ENCODE measurements around the gene FRMD4A.
A peak's percentile ranks its signal among the peaks of the same experiment; 100 is the strongest.

The FRMD4A gene

DNA sequence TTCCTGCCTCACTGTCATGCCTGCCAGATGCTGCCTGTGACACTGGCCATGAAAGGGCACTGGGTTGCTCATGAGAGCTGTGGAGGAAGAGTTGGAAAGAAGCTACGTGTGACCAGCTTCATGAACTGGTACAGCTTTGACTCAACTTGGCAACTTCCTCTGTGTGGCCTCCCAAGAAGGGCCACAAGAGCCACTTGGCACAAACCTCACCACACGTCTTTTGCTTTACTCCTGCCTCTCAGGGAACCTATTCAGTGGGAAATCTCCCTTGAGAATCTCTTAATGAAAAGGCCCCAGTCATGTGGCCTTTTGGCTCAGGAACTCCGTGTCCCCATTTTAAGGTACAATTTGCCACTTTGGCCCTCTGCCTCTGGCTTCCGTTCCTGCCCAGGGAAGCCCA, 54.5 kb downstream of the FRMD4A start:
- H4K8ac ChIP-seq (ENCODE audit: low read depth, low read length) = no peak overlapping the region
- H3K9ac ChIP-seq (ENCODE audit: low read depth, low read length, poor library complexity) = no peak overlapping the region
- no peak overlapping the region for H2BK120ac ChIP-seq (ENCODE audit: low read depth, low read length)
- no peak overlapping the region for H3K4ac ChIP-seq (ENCODE audit: low read length)
- H3K27me3 ChIP-seq (ENCODE audit: control insufficient read depth in 3 of 3, insufficient read depth in 3 of 3, low read depth in 1 of 3, low read length in 3 of 3) = peaks cover 0 to 4% (median 0%) of the 10 kb centered on the region in 3 experiments
- H3K9me3 ChIP-seq (replicated peaks in 1 of 2; ENCODE audit: control insufficient read depth in 2 of 2, insufficient read depth in 1 of 2, low read depth in 1 of 2, low read length in 2 of 2) = no peaks in the 10 kb centered on the region
- no peak overlapping the region for H3K18ac ChIP-seq (ENCODE audit: low read length)
- no peak overlapping the region for H4K91ac ChIP-seq (ENCODE audit: low read depth, low read length, poor library complexity)
- DNase-seq (ENCODE audit: low spot score) = no peak
- no peak overlapping the region for H3K4me2 ChIP-seq (ENCODE audit: insufficient read depth, low read length, poor library complexity, severe bottlenecking)
- H2AK5ac ChIP-seq (ENCODE audit: low read depth, low read length) = no peak overlapping the region
- H3K27ac ChIP-seq (replicated peaks; ENCODE audit: low read length) = no peak overlapping the region
- H3K36me3 ChIP-seq (replicated peaks in 1 of 2; ENCODE audit: control insufficient read depth in 2 of 2, insufficient read depth in 2 of 2, low read length in 2 of 2) = no peaks in the 10 kb centered on the region
- H3K4me3 ChIP-seq (ENCODE audit: low read length in 2 of 2) = no peak overlapping the region
- no peak overlapping the region for H2BK12ac ChIP-seq (ENCODE audit: low read length)
- no peak overlapping the region for H3K23ac ChIP-seq (ENCODE audit: low read depth, low read length, poor library complexity)
- H2BK5ac ChIP-seq (ENCODE audit: low read length) = no peak overlapping the region
- H3K79me1 ChIP-seq (ENCODE audit: low read depth, low read length) = no peaks in the 10 kb centered on the region
- H3K14ac ChIP-seq (ENCODE audit: low read length) = no peak overlapping the region
- H2AFZ ChIP-seq (ENCODE audit: low read length) = no peak overlapping the region
- no peak overlapping the region for H2BK15ac ChIP-seq (ENCODE audit: low read length)
- no peaks in the 10 kb centered on the region for H3K4me1 ChIP-seq (ENCODE audit: control insufficient read depth in 2 of 2, insufficient read depth in 1 of 2, low read depth in 1 of 2, low read length in 2 of 2)
- WGBS, 2 donors (ENCODE audit: extremely low coverage in 2 of 2, insufficient read length in 2 of 2, insufficient replicate concordance in 1 of 2) = no CpG with 5 or more reads among the region's 4 CpGs

DNA sequence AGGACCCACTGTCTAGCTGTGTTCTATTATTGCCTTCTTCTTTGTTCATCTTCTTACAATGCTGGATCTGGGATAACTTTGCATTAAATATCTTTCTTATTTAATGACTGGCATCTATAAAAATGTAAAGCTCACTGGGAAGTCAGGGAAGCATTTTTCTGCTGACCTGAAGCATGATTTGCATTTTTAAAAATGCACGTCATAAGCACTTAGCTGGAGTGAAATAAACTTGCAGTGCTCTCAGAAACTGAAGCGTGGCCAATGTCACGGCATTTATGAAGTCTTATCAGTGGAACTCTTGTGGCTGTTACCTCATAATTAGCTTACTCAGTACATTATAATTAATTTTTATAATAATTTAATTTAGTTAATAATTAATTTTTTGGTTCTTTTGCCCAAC, 59.1 kb downstream of the FRMD4A start:
- Histone ChIP-seq H4K91ac (ENCODE audit: low read depth, low read length, poor library complexity) (no peak overlapping the region), H2BK120ac (ENCODE audit: low read depth, low read length) (no peak overlapping the region), H3K18ac (ENCODE audit: low read length) (no peak overlapping the region), H3K4me3 (ENCODE audit: low read length in 2 of 2) (no peak overlapping the region), H3K36me3 (replicated peaks in 1 of 2; ENCODE audit: control insufficient read depth in 2 of 2, insufficient read depth in 2 of 2, low read length in 2 of 2) (no peaks in the 10 kb centered on the region), H3K14ac (ENCODE audit: low read length) (no peak overlapping the region), H3K23ac (ENCODE audit: low read depth, low read length, poor library complexity) (no peak overlapping the region), H3K4me2 (ENCODE audit: insufficient read depth, low read length, poor library complexity, severe bottlenecking) (no peak overlapping the region), H2AFZ (ENCODE audit: low read length) (no peak overlapping the region), H3K4me1 (ENCODE audit: control insufficient read depth in 2 of 2, insufficient read depth in 1 of 2, low read depth in 1 of 2, low read length in 2 of 2) (no peaks in the 10 kb centered on the region), H4K8ac (ENCODE audit: low read depth, low read length) (no peak overlapping the region), H2AK5ac (ENCODE audit: low read depth, low read length) (no peak overlapping the region), H2BK12ac (ENCODE audit: low read length) (no peak overlapping the region), H3K9me3 (replicated peaks in 1 of 2; ENCODE audit: control insufficient read depth in 2 of 2, insufficient read depth in 1 of 2, low read depth in 1 of 2, low read length in 2 of 2) (peaks cover 0 to 7% of the 10 kb centered on the region in 2 donors), H3K79me1 (ENCODE audit: low read depth, low read length) (no peaks in the 10 kb centered on the region), H3K4ac (ENCODE audit: low read length) (no peak overlapping the region), H3K9ac (ENCODE audit: low read depth, low read length, poor library complexity) (no peak overlapping the region), H2BK5ac (ENCODE audit: low read length) (no peak overlapping the region), H3K27me3 (ENCODE audit: control insufficient read depth in 3 of 3, insufficient read depth in 3 of 3, low read depth in 1 of 3, low read length in 3 of 3) (peaks cover 0 to 4% (median 0%) of the 10 kb centered on the region in 3 experiments), H2BK15ac (ENCODE audit: low read length) (no peak overlapping the region), H3K27ac (replicated peaks; ENCODE audit: low read length) (no peak overlapping the region)
- no CpG with 5 or more reads among the region's 3 CpGs for WGBS, 2 donors (ENCODE audit: extremely low coverage in 2 of 2, insufficient read length in 2 of 2, insufficient replicate concordance in 1 of 2)
- no peak for DNase-seq (ENCODE audit: low spot score)

DNA sequence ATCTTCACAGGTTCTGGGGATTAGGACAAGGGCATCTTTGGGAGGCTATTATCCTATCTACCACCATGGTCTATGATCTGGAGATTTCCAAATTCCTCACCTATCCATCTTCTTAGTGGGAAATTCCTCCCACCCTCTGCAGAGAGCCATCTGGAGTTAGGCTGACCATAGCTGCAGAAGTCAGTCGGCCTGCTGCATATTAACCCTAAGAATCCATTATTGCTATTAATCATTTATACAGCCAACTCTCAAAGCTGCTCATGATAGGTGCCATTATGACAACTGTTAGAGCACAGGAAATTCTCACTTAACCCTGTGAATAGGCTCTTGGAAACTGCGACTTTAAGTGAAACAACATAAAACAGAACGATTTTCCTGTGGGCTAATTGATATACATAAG, 60.4 kb downstream of the FRMD4A start:
- H3K27ac ChIP-seq (replicated peaks; ENCODE audit: low read length) = no peak overlapping the region
- H3K18ac ChIP-seq (ENCODE audit: low read length) = no peak overlapping the region
- H2AFZ ChIP-seq (ENCODE audit: low read length) = no peak overlapping the region
- no peak overlapping the region for H3K4me2 ChIP-seq (ENCODE audit: insufficient read depth, low read length, poor library complexity, severe bottlenecking)
- H2BK15ac ChIP-seq (ENCODE audit: low read length) = no peak overlapping the region
- H3K14ac ChIP-seq (ENCODE audit: low read length) = no peak overlapping the region
- H2BK5ac ChIP-seq (ENCODE audit: low read length) = no peak overlapping the region
- peaks cover 2 to 3% of the 10 kb centered on the region in 2 donors for H3K4me1 ChIP-seq (ENCODE audit: control insufficient read depth in 2 of 2, insufficient read depth in 1 of 2, low read depth in 1 of 2, low read length in 2 of 2)
- H3K9me3 ChIP-seq (replicated peaks in 1 of 2; ENCODE audit: control insufficient read depth in 2 of 2, insufficient read depth in 1 of 2, low read depth in 1 of 2, low read length in 2 of 2) = peaks cover 0 to 7% of the 10 kb centered on the region in 2 donors
- DNase-seq (ENCODE audit: low spot score) = no peak
- H3K79me1 ChIP-seq (ENCODE audit: low read depth, low read length) = no peaks in the 10 kb centered on the region
- H4K8ac ChIP-seq (ENCODE audit: low read depth, low read length) = no peak overlapping the region
- H2AK5ac ChIP-seq (ENCODE audit: low read depth, low read length) = no peak overlapping the region
- WGBS, 2 donors (ENCODE audit: extremely low coverage in 2 of 2, insufficient read length in 2 of 2, insufficient replicate concordance in 1 of 2) = no CpG with 5 or more reads among the region's 3 CpGs
- H3K36me3 ChIP-seq (replicated peaks in 1 of 2; ENCODE audit: control insufficient read depth in 2 of 2, insufficient read depth in 2 of 2, low read length in 2 of 2) = no peaks in the 10 kb centered on the region
- no peak overlapping the region for H4K91ac ChIP-seq (ENCODE audit: low read depth, low read length, poor library complexity)
- no peaks in the 10 kb centered on the region for H3K27me3 ChIP-seq (ENCODE audit: control insufficient read depth in 3 of 3, insufficient read depth in 3 of 3, low read depth in 1 of 3, low read length in 3 of 3)
- no peak overlapping the region for H2BK12ac ChIP-seq (ENCODE audit: low read length)
- no peak overlapping the region for H3K4ac ChIP-seq (ENCODE audit: low read length)
- H3K23ac ChIP-seq (ENCODE audit: low read depth, low read length, poor library complexity) = no peak overlapping the region
- no peak overlapping the region for H2BK120ac ChIP-seq (ENCODE audit: low read depth, low read length)
- H3K9ac ChIP-seq (ENCODE audit: low read depth, low read length, poor library complexity) = no peak overlapping the region
- H3K4me3 ChIP-seq (ENCODE audit: low read length in 2 of 2) = no peak overlapping the region

DNA sequence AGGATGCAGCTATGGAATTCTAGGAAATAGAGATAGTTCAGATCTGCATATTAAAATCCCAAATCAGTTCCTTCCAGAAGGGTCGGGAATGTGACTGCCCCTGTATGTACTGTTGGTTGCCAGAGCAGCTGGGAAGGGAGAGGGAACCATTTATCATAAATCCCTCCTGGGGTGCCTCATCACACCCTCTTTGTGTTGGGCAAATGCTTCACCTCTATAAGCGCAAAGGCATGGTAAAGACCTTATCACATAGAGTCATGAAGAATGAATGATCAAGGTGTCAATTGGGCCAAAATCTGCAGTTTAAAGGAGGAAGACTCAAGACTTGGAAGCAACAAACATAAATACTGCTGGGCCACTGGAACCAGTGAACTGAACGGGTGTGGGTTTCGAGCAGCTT, 65.0 kb downstream of the FRMD4A start:
- Histone ChIP-seq H3K14ac (ENCODE audit: low read length) (no peak overlapping the region), H3K4me1 (ENCODE audit: control insufficient read depth in 2 of 2, insufficient read depth in 1 of 2, low read depth in 1 of 2, low read length in 2 of 2) (peaks cover 3 to 8% of the 10 kb centered on the region in 2 donors), H3K23ac (ENCODE audit: low read depth, low read length, poor library complexity) (no peak overlapping the region), H3K4ac (ENCODE audit: low read length) (no peak overlapping the region), H4K8ac (ENCODE audit: low read depth, low read length) (no peak overlapping the region), H3K27ac (replicated peaks; ENCODE audit: low read length) (no peak overlapping the region), H3K79me1 (ENCODE audit: low read depth, low read length) (no peaks in the 10 kb centered on the region), H3K4me3 (ENCODE audit: low read length in 2 of 2) (no peak overlapping the region), H2AFZ (ENCODE audit: low read length) (no peak overlapping the region), H2BK120ac (ENCODE audit: low read depth, low read length) (no peak overlapping the region), H2BK15ac (ENCODE audit: low read length) (no peak overlapping the region), H3K18ac (ENCODE audit: low read length) (no peak overlapping the region), H4K91ac (ENCODE audit: low read depth, low read length, poor library complexity) (no peak overlapping the region), H3K4me2 (ENCODE audit: insufficient read depth, low read length, poor library complexity, severe bottlenecking) (no peak overlapping the region), H2AK5ac (ENCODE audit: low read depth, low read length) (no peak overlapping the region), H3K36me3 (replicated peaks in 1 of 2; ENCODE audit: control insufficient read depth in 2 of 2, insufficient read depth in 2 of 2, low read length in 2 of 2) (no peaks in the 10 kb centered on the region), H3K9me3 (replicated peaks in 1 of 2; ENCODE audit: control insufficient read depth in 2 of 2, insufficient read depth in 1 of 2, low read depth in 1 of 2, low read length in 2 of 2) (peaks cover 0 to 7% of the 10 kb centered on the region in 2 donors), H2BK12ac (ENCODE audit: low read length) (no peak overlapping the region), H3K27me3 (ENCODE audit: control insufficient read depth in 3 of 3, insufficient read depth in 3 of 3, low read depth in 1 of 3, low read length in 3 of 3) (no peaks in the 10 kb centered on the region), H2BK5ac (ENCODE audit: low read length) (no peak overlapping the region), H3K9ac (ENCODE audit: low read depth, low read length, poor library complexity) (peak overlapping the region; percentile 9)
- DNase-seq (ENCODE audit: low spot score) = no peak
- WGBS, 2 donors (ENCODE audit: extremely low coverage in 2 of 2, insufficient read length in 2 of 2, insufficient replicate concordance in 1 of 2) = no CpG with 5 or more reads among the region's 4 CpGs

Measured in neuronal stem cell (in vitro differentiated cells).